Adrenal gland (tissue), 12 donors: ENCODE results near the gene IMMP2L. TPM values are rescaled to one million over a fixed set of nuclear protein-coding genes. Genes with fewer than 3 reads are reported as not detected.

Source experiments
- DNase-seq, 7 donors: peaks; one replicate each; pipeline ENCODE4 v3.0.0-alpha.2; 2019 to 2020
- H3K27ac ChIP-seq, 5 donors: fragments of 200-600 bp; sonication (generic) in 4 of 5; 1 replicate in 3 of 5; 2 replicates in 2 of 5; pipeline versions ENCODE4 v1.5.1 to v1.8.0; 2016 to 2020; ENCODE audit warnings: mild to moderate bottlenecking in 1 of 5
- H3K27me3 ChIP-seq: fragments of 200-600 bp; 2 replicates; pipeline ENCODE4 v1.8.0; 2021
- H3K36me3 ChIP-seq, 2 donors: fragments of 200-600 bp; replicated peaks in 1 of 2; 1 replicate in 1 of 2; 2 replicates in 1 of 2; pipeline versions ENCODE4 v1.5.1 to v1.8.0; 2018 to 2022
- H3K4me1 ChIP-seq, 2 donors: fragments of 200-600 bp; replicated peaks in 1 of 2; 1 replicate in 1 of 2; 2 replicates in 1 of 2; pipeline versions ENCODE4 v1.5.1 to v1.8.0; 2018 to 2021
- H3K4me3 ChIP-seq, 4 donors: fragments of 200-600 bp; sonication (generic) in 3 of 4; one replicate each; pipeline ENCODE4 v1.5.1; 2016 to 2018
- H3K9me3 ChIP-seq, 3 donors: fragments of 200-600 bp; sonication (generic) in 1 of 3; replicated peaks in 1 of 3; 1 replicate in 2 of 3; 2 replicates in 1 of 3; pipeline versions ENCODE4 v1.5.1 to v1.8.0; 2016 to 2021
- POLR2A ChIP-seq, 2 donors: fragments of 450-650 bp; IDR thresholded peaks; one replicate each; pipeline ENCODE4 v1.6.1; 2017; ENCODE audit warnings: antibody characterized with exemption in 2 of 2, mild to moderate bottlenecking in 2 of 2, moderate library complexity in 1 of 2
- WGBS, 4 donors: extraction: QIAGEN DNeasy Blood & Tissue Kit in 2 of 4; methylation state at CpG; one replicate each; pipeline versions ENCODE4 v1.1.5 to v1.1.7; 2013 to 2017; 5-methylcytosine and 5-hydroxymethylcytosine counted together
- intact Hi-C, 2 donors: fragments of 100-400 bp; cut with DNase I; formaldehyde crosslinking; loops; one replicate each; pipeline versions ENCODE4 v1.14.1 to v1.15.0; 2022 to 2023
- polyA plus RNA-seq, 3 donors: library from polyadenylated mRNA; stranded (reverse); fragments of 200-250 nt in 2 of 3; fragments of 350-450 nt in 1 of 3; fragmentation: Illumina TruSeq in 1 of 3; extraction: RNeasy Lipid Tissue Mini Kit (QIAGEN cat#74804) in 1 of 3; gene quantifications; one replicate each; pipeline ENCODE4 v1.2.3, GENCODE V29; 2013 to 2014
- total RNA-seq, 9 donors: library from RNA; depleted of rRNA in 4 of 9; stranded (reverse); fragments of >200 nt in 4 of 9; fragments of 120-200 nt in 1 of 9; fragmentation: NEBNext Ultra II Directional in 1 of 9; extraction: Animal tissue kit (Norgen Biotek cat#: 25700) in 1 of 9; gene quantifications; one replicate each; pipeline versions ENCODE4 v1.1.0 to v1.2.4, GENCODE V29; 2013 to 2023
- TF ChIP-seq, protein P1 (sequence below), 6 experiments: fragments of 450-650 bp in 4 of 6; fragments of 200-600 bp in 2 of 6; sonication (generic) in 1 of 6; IDR thresholded peaks; 1 replicate in 5 of 6; 2 replicates in 1 of 6; pipeline versions ENCODE4 v1.5.1 to v1.8.0; 2016 to 2021; ENCODE audit warnings: antibody characterized with exemption in 6 of 6, mild to moderate bottlenecking in 2 of 6, moderate library complexity in 1 of 6
- donor health status: healthy with polysubstance abuse.
- donor health status: Bipolar disorder and iron deficiency.
- donor health status: DM: yes; HTN: yes; CAD: no.
- donor health status: DM: no; HTN: no; CAD: no.
- donor health status: DM: no; HTN: no; CAD: no.
- donor health status: DM: yes; HTN: yes; CAD: no.

Gene IMMP2L
- total and polyA plus RNA-seq, 12 donors, result 13.4 to 34.1 (median 25.3) TPM

DNA sequence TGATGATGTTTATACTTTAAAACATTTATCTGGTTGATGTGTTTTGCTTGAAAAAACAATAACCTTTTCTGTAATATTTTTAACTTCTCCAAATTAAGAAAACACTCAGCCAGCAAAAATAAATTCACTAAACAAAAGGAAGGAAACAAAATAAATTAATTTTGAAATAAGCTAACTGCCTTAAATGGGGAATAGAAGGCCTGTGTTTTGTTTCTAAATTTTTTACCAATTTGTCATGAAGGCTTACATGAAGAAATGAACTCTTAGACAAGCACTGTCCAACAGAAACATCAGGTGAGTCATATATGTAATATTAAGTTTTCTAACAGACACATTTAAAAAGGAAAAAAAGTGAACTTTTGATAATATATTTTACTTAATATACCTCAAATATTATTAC, 402.9 kb downstream of the IMMP2L start:
- Histone ChIP-seq H3K27me3 (no peaks in the 10 kb centered on the region), H3K4me3 (no peak overlapping the region), H3K4me1 (peaks cover 0 to 7% of the 10 kb centered on the region in 2 donors), H3K9me3 (no peaks in the 10 kb centered on the region), H3K27ac (no peak overlapping the region), H3K36me3 (no peaks in the 10 kb centered on the region)
- intact Hi-C loops, result no loop called here
- DNase-seq, result no peak
- TF ChIP-seq, protein P1, sequence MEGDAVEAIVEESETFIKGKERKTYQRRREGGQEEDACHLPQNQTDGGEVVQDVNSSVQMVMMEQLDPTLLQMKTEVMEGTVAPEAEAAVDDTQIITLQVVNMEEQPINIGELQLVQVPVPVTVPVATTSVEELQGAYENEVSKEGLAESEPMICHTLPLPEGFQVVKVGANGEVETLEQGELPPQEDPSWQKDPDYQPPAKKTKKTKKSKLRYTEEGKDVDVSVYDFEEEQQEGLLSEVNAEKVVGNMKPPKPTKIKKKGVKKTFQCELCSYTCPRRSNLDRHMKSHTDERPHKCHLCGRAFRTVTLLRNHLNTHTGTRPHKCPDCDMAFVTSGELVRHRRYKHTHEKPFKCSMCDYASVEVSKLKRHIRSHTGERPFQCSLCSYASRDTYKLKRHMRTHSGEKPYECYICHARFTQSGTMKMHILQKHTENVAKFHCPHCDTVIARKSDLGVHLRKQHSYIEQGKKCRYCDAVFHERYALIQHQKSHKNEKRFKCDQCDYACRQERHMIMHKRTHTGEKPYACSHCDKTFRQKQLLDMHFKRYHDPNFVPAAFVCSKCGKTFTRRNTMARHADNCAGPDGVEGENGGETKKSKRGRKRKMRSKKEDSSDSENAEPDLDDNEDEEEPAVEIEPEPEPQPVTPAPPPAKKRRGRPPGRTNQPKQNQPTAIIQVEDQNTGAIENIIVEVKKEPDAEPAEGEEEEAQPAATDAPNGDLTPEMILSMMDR (IDR thresholded peaks at IDR 0.05), result no peak
- no peak for TF ChIP-seq POLR2A (IDR thresholded peaks at IDR 0.05)

GRCh38 chr7:111150709-111151108, 411.6 kb downstream of the IMMP2L start:
- Histone ChIP-seq H3K9me3 (no peaks in the 10 kb centered on the region), H3K4me3 (no peak overlapping the region), H3K36me3 (no peaks in the 10 kb centered on the region), H3K4me1 (no peaks in the 10 kb centered on the region), H3K27me3 (no peaks in the 10 kb centered on the region), H3K27ac (no peak overlapping the region)
- WGBS, 4 donors, result 93 to 100% (median 95%) methylated on average over 1 of the region's 1 CpG
- TF ChIP-seq POLR2A (IDR thresholded peaks at IDR 0.05), result no peak
- TF ChIP-seq, protein P1 (IDR thresholded peaks at IDR 0.05), result no peak
- intact Hi-C loops, result loop anchor here in 1 of 2 donors (5.0 kb wide), 1 partner anchor 332 kb away; no protein-coding TSS in a partner anchor
- no peak for DNase-seq

DNA sequence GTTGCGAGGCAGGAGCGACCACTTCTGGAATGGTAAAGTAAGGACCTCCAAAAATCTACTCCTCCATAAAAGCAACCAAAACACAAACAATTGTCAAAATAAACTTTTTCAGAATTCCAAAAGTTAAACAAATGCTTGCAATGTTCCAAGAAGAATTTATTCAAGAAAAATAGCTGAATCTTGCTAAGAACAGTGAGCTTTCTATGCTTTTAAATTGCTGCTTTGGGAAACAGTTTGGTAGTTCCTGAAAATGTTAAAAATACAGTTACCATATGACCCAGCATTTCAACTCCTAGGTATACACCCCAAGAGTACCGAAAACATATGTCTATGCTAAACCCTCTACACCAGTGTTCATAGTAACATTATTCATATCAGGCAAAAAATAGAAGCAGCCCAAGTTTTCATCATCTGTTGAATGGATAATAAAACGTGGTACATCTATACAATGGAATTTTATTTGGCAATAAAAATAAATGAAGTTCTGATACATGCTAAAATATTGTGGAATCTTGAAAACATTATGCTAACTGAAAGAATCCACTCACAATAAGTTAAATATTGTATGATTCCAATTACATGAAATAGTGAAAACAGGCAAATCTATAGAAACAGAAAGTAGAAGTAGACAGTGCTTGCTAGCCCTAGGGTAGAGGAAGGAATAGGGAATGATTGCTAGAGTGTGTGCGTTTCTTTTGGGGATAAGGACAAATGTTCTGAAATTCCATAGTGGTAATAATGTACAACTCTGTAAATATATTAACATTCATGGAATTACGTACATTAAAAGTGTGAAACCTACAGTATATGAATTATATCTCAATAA, 414.4 kb downstream of the IMMP2L start:
- 91 to 93% (median 92%) methylated on average over 6 of the region's 6 CpGs for WGBS, 4 donors

DNA sequence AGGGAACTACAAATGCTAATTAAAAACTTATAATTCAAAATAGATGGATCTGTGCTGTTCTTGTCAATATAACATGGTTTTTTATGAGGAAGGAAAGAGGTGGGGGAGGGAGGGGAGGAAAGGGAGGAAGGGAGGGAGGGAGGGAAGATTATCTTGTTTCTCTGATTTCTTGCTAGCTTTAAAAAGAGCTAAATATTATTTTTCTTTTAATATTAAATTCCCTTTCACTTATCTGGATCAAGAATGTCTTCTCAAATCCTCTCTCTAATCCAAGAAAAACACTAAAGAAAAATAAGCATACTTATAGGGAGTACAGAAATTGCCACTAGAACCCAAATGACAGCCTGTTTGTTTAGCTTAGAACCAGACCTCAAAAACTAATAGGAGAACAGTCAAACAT, 416.2 kb downstream of the IMMP2L start:
- intact Hi-C loops, result no loop called here
- Histone ChIP-seq H3K4me3 (no peak overlapping the region), H3K4me1 (no peaks in the 10 kb centered on the region), H3K27ac (no peak overlapping the region), H3K9me3 (no peaks in the 10 kb centered on the region), H3K36me3 (no peaks in the 10 kb centered on the region), H3K27me3 (no peaks in the 10 kb centered on the region)
- TF ChIP-seq, protein P1 (IDR thresholded peaks at IDR 0.05), result no peak
- no peak for TF ChIP-seq POLR2A (IDR thresholded peaks at IDR 0.05)
- DNase-seq, result no peak

More for the DNA sequence above, 414.4 kb downstream of the IMMP2L start:
- H3K9me3 ChIP-seq, result no peaks in the 10 kb centered on the region
- no peaks in the 10 kb centered on the region for H3K27me3 ChIP-seq
- no peak overlapping the region for H3K4me3 ChIP-seq
- TF ChIP-seq POLR2A (IDR thresholded peaks at IDR 0.05), result no peak
- TF ChIP-seq, protein P1 (IDR thresholded peaks at IDR 0.05), result no peak
- no peaks in the 10 kb centered on the region for H3K4me1 ChIP-seq
- intact Hi-C loops, result no loop called here
- H3K36me3 ChIP-seq, result no peaks in the 10 kb centered on the region
- no peak overlapping the region for H3K27ac ChIP-seq
- DNase-seq, result no peak
